HCT116 (cell line): Measurements from ENCODE around the gene TMEM271.

Experiments
- CEBPB ChIP-seq: IDR thresholded peaks from 2 replicates; pipeline ENCODE4 v1.6.1; 2012; ENCODE audit warnings: low read depth
- CTCF ChIP-seq, 3 experiments: fragments of 200-600 bp in 1 of 3; sonication (generic) in 1 of 3; IDR thresholded peaks in 2 of 3; conservative IDR thresholded peaks in 1 of 3; 2 replicates each; pipeline ENCODE4 v1.5.1; 2012 to 2017; ENCODE audit warnings: low read depth in 2 of 3, low read length in 2 of 3, antibody characterized with exemption in 1 of 3, borderline replicate concordance in 1 of 3, control low read depth in 1 of 3, mild to moderate bottlenecking in 1 of 3, mixed read lengths in 1 of 3, mixed run types in 1 of 3, moderate library complexity in 1 of 3; ENCODE audit not compliant: insufficient read depth in 1 of 3
- EZH2 ChIP-seq: fragments of 200-600 bp; sonication (generic); IDR thresholded peaks from 2 replicates; pipeline ENCODE4 v1.6.1; 2017; ENCODE audit warnings: antibody characterized with exemption, mixed run types
- EZH2phosphoT487 ChIP-seq: fragments of 200-600 bp; IDR thresholded peaks from 2 replicates; pipeline ENCODE4 v1.6.1; 2018; ENCODE audit warnings: antibody characterized with exemption, borderline replicate concordance
- JUND ChIP-seq: IDR thresholded peaks from 2 replicates; pipeline ENCODE4 v1.6.1; 2012
- POLR2A ChIP-seq: IDR thresholded peaks from 2 replicates; pipeline ENCODE4 v1.7.0; 2011; ENCODE audit warnings: borderline replicate concordance; ENCODE audit not compliant: insufficient read depth, insufficient read length; ENCODE audit errors: extremely low read depth
- POLR2AphosphoS5 ChIP-seq: IDR thresholded peaks from 2 replicates; pipeline ENCODE4 v1.6.1; 2011; ENCODE audit warnings: mild to moderate bottlenecking, low read depth, low read length, moderate library complexity
- RAD21 ChIP-seq: IDR thresholded peaks from 2 replicates; pipeline ENCODE4 v1.6.1; 2012; ENCODE audit warnings: low read depth, mild to moderate bottlenecking
- SIN3A ChIP-seq: IDR thresholded peaks from 2 replicates; pipeline ENCODE4 v1.6.1; 2012; ENCODE audit warnings: low read depth
- SRF ChIP-seq: IDR thresholded peaks from 2 replicates; pipeline ENCODE4 v1.6.1; 2012; ENCODE audit warnings: low read depth
- YY1 ChIP-seq: IDR thresholded peaks from 2 replicates; pipeline ENCODE4 v1.6.1; 2011; ENCODE audit warnings: low read length, low read depth, moderate library complexity, mild to moderate bottlenecking; ENCODE audit not compliant: insufficient replicate concordance; ENCODE audit errors: extremely low read depth
- ZBTB33 ChIP-seq: IDR thresholded peaks from 2 replicates; pipeline ENCODE4 v1.6.1; 2011; ENCODE audit warnings: mild to moderate bottlenecking, low read length, moderate library complexity; ENCODE audit not compliant: insufficient replicate concordance; ENCODE audit errors: extremely low read depth
- ZFX ChIP-seq: fragments of 450-650 bp; IDR thresholded peaks from 2 replicates; pipeline ENCODE4 v1.6.1; 2017
- ZNF274 ChIP-seq: fragments of 200-500 bp; sonication (Bioruptor generic); IDR thresholded peaks from 2 replicates; pipeline ENCODE4 v1.6.1; 2014; ENCODE audit warnings: mild to moderate bottlenecking, low read depth, low read length, inconsistent platforms

- TF ChIP-seq ZFX (no peak), EZH2phosphoT487 (no peak), EZH2 (no peak), SIN3A (no peak), CTCF (IDR thresholded peaks at IDR 0.05 in 2 of 3, conservative IDR thresholded peaks at IDR 0.05 in 1 of 3; ENCODE audit: borderline replicate concordance in 1 of 3, insufficient read depth in 1 of 3, low read depth in 2 of 3, low read length in 2 of 3) (no peak), POLR2A (no peak), RAD21 (no peak), ZNF274 (no peak), SRF (no peak), YY1 (no peak), POLR2AphosphoS5 (no peak), ZBTB33 (no peak), CEBPB (no peak), JUND (no peak)
These were observed 584 bp downstream of the TMEM271 start for GRCh38 chr4:575281-576141.
